ENCODE measurements around the gene ARSI. TPM values are rescaled to one million over a fixed set of nuclear protein-coding genes. Genes with fewer than 3 reads are reported as not detected.

ARSI gene
- total and polyA plus RNA-seq, 2 of the 4 experiments (the other 2 are of a cell fraction): 14.8 to 15.2 TPM

DNA sequence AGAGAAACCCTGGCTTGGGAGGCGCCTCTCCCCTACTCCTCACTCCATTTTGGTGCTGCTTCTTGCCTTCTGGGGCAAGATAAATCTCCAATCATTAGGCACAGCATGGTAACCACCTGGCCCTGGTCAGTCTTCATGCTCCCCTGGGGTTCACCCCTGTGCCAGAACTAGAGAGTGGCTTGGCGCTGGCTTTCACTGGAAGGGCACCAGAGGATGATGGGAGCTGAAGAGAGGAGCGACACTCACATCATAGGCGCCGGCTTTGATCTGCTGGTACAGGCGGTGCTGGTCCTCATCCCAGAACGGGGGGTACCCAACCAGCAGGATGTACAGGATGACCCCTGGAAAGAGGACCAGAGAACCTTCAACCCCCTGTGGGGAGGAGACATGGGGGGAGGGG, 51.2 kb downstream of the ARSI start:
- no peak overlapping the region for H2AFZ ChIP-seq (replicated peaks; ENCODE audit: low read length, poor library complexity)
- no peak overlapping the region for H3K4ac ChIP-seq (ENCODE audit: low read depth, low read length)
- H3K79me1 ChIP-seq (ENCODE audit: low read depth in 1 of 2, low read length in 2 of 2): no peaks in the 10 kb centered on the region
- no peak overlapping the region for H3K27ac ChIP-seq (ENCODE audit: insufficient read depth, low read length)
- BruUV-seq (replicated peaks): no TSS peak
- ChIA-PET CTCF (no interaction called here), POLR2A (ENCODE audit: unreplicated experiment) (no interaction called here)
- no peak overlapping the region for H3K14ac ChIP-seq (replicated peaks; ENCODE audit: low read depth, low read length)
- H3K4me3 ChIP-seq (ENCODE audit: insufficient read depth, low read depth, low read length): no peak overlapping the region
- no peaks in the 10 kb centered on the region; the same call in 1 of the 2 replicates for H3K9me1 ChIP-seq (ENCODE audit: insufficient read depth, low read length)
- intact Hi-C loops (cut with micrococcal nuclease): no loop called here
- H2AK9ac ChIP-seq (replicated peaks; ENCODE audit: low read depth, low read length, poor library complexity): no peak overlapping the region
- H2BK15ac ChIP-seq (ENCODE audit: low read depth, low read length): no peak overlapping the region
- H2BK5ac ChIP-seq (ENCODE audit: low read depth, low read length, poor library complexity, severe bottlenecking): no peak overlapping the region
- no peak for ATAC-seq (ENCODE audit: low read depth)
- H2BK20ac ChIP-seq (ENCODE audit: low read depth, low read length): no peak overlapping the region
- H4K20me1 ChIP-seq (ENCODE audit: insufficient read depth, low read length): no peaks in the 10 kb centered on the region
- dilution Hi-C loops (cut with HindIII; ENCODE audit: low sequenced_read_pairs, unreplicated experiment): no loop called here
- no peaks in the 10 kb centered on the region for H3K36me3 ChIP-seq (ENCODE audit: control insufficient read depth, insufficient read depth, low read length)
- no peak overlapping the region for H4K5ac ChIP-seq (ENCODE audit: low read depth, low read length)
- no peak overlapping the region for H3K56ac ChIP-seq (ENCODE audit: extremely low read depth, insufficient read depth, low read length)
- H4K91ac ChIP-seq (ENCODE audit: insufficient read depth, low read depth, low read length): no peak overlapping the region
- no peak overlapping the region; the same call in 1 of the 2 replicates for H2AK5ac ChIP-seq (ENCODE audit: low read depth, low read length)
- DNase-seq: no peak
- H3K9ac ChIP-seq (ENCODE audit: low read depth, low read length): no peak overlapping the region
- H3K4me1 ChIP-seq (ENCODE audit: control insufficient read depth, insufficient read depth, low read length): peaks cover 2% of the 10 kb centered on the region; the same call in 1 of the 2 replicates
- H3K18ac ChIP-seq (ENCODE audit: low read depth, low read length): no peak overlapping the region
- H3K4me2 ChIP-seq (ENCODE audit: low read depth, low read length): no peak overlapping the region
- in situ Hi-C loops (cut with MboI; ENCODE audit: low sequenced_read_pairs): no loop called here
- H4K8ac ChIP-seq (ENCODE audit: low read depth in 2 of 2, low read length in 2 of 2): no peak overlapping the region
- H3K27me3 ChIP-seq (ENCODE audit: control insufficient read depth, insufficient read depth, low read length): no peaks in the 10 kb centered on the region; the same call in 1 of the 2 replicates
- no peak overlapping the region for H3K23ac ChIP-seq (ENCODE audit: low read depth, low read length)
- no peak overlapping the region for H2BK120ac ChIP-seq (ENCODE audit: low read depth, low read length)
- no CpG with 5 or more reads among the region's 7 CpGs for WGBS, 2 experiments (ENCODE audit: extremely low coverage in 2 of 2, insufficient read length in 1 of 2)
- no peaks in the 10 kb centered on the region for H3K9me3 ChIP-seq (ENCODE audit: control insufficient read depth, insufficient read depth, low read length)
- TF ChIP-seq MXI1 (IDR thresholded peaks at IDR 0.05; ENCODE audit: borderline replicate concordance, low read depth, low read length) (no peak), RAD21 (IDR thresholded peaks at IDR 0.05; ENCODE audit: low read length) (no peak), FOS (IDR thresholded peaks at IDR 0.05; ENCODE audit: low read depth, low read length) (no peak), POLR2A (IDR thresholded peaks at IDR 0.05; ENCODE audit: low read depth, low read length) (no peak), MAFK (IDR thresholded peaks at IDR 0.05; ENCODE audit: low read depth, low read length) (no peak), MAZ (IDR thresholded peaks at IDR 0.05; ENCODE audit: borderline replicate concordance, low read depth, low read length) (no peak), SMC3 (IDR thresholded peaks at IDR 0.05; ENCODE audit: low read depth, low read length) (no peak), RFX5 (IDR thresholded peaks at IDR 0.05; ENCODE audit: low read depth, low read length) (no peak), CEBPB (IDR thresholded peaks at IDR 0.05; ENCODE audit: low read depth, low read length) (no peak)
- TF ChIP-seq, protein P1, sequence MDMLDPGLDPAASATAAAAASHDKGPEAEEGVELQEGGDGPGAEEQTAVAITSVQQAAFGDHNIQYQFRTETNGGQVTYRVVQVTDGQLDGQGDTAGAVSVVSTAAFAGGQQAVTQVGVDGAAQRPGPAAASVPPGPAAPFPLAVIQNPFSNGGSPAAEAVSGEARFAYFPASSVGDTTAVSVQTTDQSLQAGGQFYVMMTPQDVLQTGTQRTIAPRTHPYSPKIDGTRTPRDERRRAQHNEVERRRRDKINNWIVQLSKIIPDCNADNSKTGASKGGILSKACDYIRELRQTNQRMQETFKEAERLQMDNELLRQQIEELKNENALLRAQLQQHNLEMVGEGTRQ (IDR thresholded peaks at IDR 0.05; ENCODE audit: low read depth, low read length): no peak
- TF ChIP-seq, protein P2, sequence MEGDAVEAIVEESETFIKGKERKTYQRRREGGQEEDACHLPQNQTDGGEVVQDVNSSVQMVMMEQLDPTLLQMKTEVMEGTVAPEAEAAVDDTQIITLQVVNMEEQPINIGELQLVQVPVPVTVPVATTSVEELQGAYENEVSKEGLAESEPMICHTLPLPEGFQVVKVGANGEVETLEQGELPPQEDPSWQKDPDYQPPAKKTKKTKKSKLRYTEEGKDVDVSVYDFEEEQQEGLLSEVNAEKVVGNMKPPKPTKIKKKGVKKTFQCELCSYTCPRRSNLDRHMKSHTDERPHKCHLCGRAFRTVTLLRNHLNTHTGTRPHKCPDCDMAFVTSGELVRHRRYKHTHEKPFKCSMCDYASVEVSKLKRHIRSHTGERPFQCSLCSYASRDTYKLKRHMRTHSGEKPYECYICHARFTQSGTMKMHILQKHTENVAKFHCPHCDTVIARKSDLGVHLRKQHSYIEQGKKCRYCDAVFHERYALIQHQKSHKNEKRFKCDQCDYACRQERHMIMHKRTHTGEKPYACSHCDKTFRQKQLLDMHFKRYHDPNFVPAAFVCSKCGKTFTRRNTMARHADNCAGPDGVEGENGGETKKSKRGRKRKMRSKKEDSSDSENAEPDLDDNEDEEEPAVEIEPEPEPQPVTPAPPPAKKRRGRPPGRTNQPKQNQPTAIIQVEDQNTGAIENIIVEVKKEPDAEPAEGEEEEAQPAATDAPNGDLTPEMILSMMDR (conservative IDR thresholded peaks at IDR 0.05; ENCODE audit: low read depth, low read length): no peak
- TF ChIP-seq, protein P3, sequence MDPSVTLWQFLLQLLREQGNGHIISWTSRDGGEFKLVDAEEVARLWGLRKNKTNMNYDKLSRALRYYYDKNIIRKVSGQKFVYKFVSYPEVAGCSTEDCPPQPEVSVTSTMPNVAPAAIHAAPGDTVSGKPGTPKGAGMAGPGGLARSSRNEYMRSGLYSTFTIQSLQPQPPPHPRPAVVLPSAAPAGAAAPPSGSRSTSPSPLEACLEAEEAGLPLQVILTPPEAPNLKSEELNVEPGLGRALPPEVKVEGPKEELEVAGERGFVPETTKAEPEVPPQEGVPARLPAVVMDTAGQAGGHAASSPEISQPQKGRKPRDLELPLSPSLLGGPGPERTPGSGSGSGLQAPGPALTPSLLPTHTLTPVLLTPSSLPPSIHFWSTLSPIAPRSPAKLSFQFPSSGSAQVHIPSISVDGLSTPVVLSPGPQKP (IDR thresholded peaks at IDR 0.05; ENCODE audit: borderline replicate concordance, low read depth, low read length): no peak
